Measurements from ENCODE around the gene PTPRD.

PTPRD gene

GRCh38 chr9:8473244-8474020 is 2139.4 kb downstream of the PTPRD start:
- Histone ChIP-seq H4K20me1 (ENCODE audit: insufficient read depth, low read length, poor library complexity, severe bottlenecking) (peaks cover 4% of the 10 kb centered on the region), H3K4me2 (ENCODE audit: low read depth, low read length, poor library complexity, severe bottlenecking) (no peak overlapping the region), H3K27me3 (ENCODE audit: insufficient read depth, low read length, poor library complexity, severe bottlenecking) (no peaks in the 10 kb centered on the region), H2AFZ (ENCODE audit: low read length) (no peak overlapping the region), H3K36me3 (ENCODE audit: insufficient read depth, low read length) (peaks cover 64% of the 10 kb centered on the region; the same call in 1 of the 2 replicates), H3K9ac (ENCODE audit: low read depth, low read length, poor library complexity, severe bottlenecking) (no peak overlapping the region), H3K9me2 (replicated peaks; ENCODE audit: low read depth, low read length) (no peaks in the 10 kb centered on the region), H3F3A (ENCODE audit: low read depth) (no peaks in the 10 kb centered on the region), H3K4me1 (ENCODE audit: insufficient read depth, low read length, poor library complexity, severe bottlenecking) (peaks cover 2% of the 10 kb centered on the region), H3K4me3 (ENCODE audit: low read length, poor library complexity, severe bottlenecking) (no peak overlapping the region), H3K79me2 (ENCODE audit: insufficient read depth, low read length) (no peaks in the 10 kb centered on the region), H3K9me3 (ENCODE audit: insufficient read depth, low read depth, low read length) (no peaks in the 10 kb centered on the region)
- no peak for TF ChIP-seq CTCF (conservative IDR thresholded peaks at IDR 0.05; ENCODE audit: low read length)
- no peak for TF ChIP-seq EZH2phosphoT487 (IDR thresholded peaks at IDR 0.05; ENCODE audit: borderline replicate concordance)

DNA sequence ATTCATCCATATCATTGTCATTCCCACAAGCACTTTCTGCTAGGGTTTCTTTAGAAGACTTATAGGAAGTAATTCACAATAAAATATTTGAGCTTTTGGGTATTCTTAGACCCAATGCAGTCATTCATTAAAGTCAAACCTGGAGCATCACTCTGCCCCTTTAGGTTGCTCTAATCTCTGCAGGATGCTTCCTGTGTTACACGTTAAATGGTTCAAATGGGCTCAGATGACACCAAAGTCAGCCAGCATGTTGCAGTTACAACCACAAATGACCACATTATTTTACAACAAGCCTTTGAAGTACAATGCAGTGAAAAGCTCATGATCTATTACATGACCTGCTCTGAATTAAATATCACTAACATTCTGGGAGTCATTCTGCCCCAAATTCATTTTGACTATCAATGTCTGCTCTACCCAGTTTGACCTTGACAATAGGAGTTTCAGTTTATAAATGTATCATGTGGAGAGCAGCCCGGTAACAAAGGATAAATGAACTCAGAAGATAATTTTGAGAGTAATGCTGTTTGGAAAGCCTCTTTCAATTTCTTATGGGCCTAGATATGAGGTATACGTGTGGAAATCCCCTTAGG is 2144.7 kb downstream of the PTPRD start:
- Histone ChIP-seq H3K4me1 (ENCODE audit: insufficient read depth, low read length, poor library complexity, severe bottlenecking) (peaks cover 7% of the 10 kb centered on the region), H3K79me2 (ENCODE audit: insufficient read depth, low read length) (no peaks in the 10 kb centered on the region), H3K4me2 (ENCODE audit: low read depth, low read length, poor library complexity, severe bottlenecking) (no peak overlapping the region), H3K27me3 (ENCODE audit: insufficient read depth, low read length, poor library complexity, severe bottlenecking) (no peaks in the 10 kb centered on the region), H4K20me1 (ENCODE audit: insufficient read depth, low read length, poor library complexity, severe bottlenecking) (peaks cover 12% of the 10 kb centered on the region), H3K36me3 (ENCODE audit: insufficient read depth, low read length) (peaks cover 63% of the 10 kb centered on the region), H3K9me3 (ENCODE audit: insufficient read depth, low read depth, low read length) (no peaks in the 10 kb centered on the region), H3K9me2 (replicated peaks; ENCODE audit: low read depth, low read length) (no peaks in the 10 kb centered on the region), H3F3A (ENCODE audit: low read depth) (peaks cover 4% of the 10 kb centered on the region; the same call in 1 of the 2 replicates), H2AFZ (ENCODE audit: low read length) (no peak overlapping the region), H3K9ac (ENCODE audit: low read depth, low read length, poor library complexity, severe bottlenecking) (no peak overlapping the region), H3K4me3 (ENCODE audit: low read length, poor library complexity, severe bottlenecking) (no peak overlapping the region)
- TF ChIP-seq CTCF (conservative IDR thresholded peaks at IDR 0.05; ENCODE audit: low read length) (no peak), EZH2phosphoT487 (IDR thresholded peaks at IDR 0.05; ENCODE audit: borderline replicate concordance) (no peak)

GRCh38 chr9:8457816-8458215 is 2155.0 kb downstream of the PTPRD start:
- Histone ChIP-seq H3K9me2 (replicated peaks; ENCODE audit: low read depth, low read length) (no peaks in the 10 kb centered on the region), H3K27me3 (ENCODE audit: insufficient read depth, low read length, poor library complexity, severe bottlenecking) (no peaks in the 10 kb centered on the region), H3K79me2 (ENCODE audit: insufficient read depth, low read length) (no peaks in the 10 kb centered on the region), H3K4me2 (ENCODE audit: low read depth, low read length, poor library complexity, severe bottlenecking) (no peak overlapping the region), H4K20me1 (ENCODE audit: insufficient read depth, low read length, poor library complexity, severe bottlenecking) (no peaks in the 10 kb centered on the region), H3F3A (ENCODE audit: low read depth) (no peaks in the 10 kb centered on the region), H3K4me3 (ENCODE audit: low read length, poor library complexity, severe bottlenecking) (no peak overlapping the region), H2AFZ (ENCODE audit: low read length) (no peak overlapping the region), H3K9ac (ENCODE audit: low read depth, low read length, poor library complexity, severe bottlenecking) (no peak overlapping the region), H3K36me3 (ENCODE audit: insufficient read depth, low read length) (peaks cover 69% of the 10 kb centered on the region), H3K9me3 (ENCODE audit: insufficient read depth, low read depth, low read length) (no peaks in the 10 kb centered on the region), H3K4me1 (ENCODE audit: insufficient read depth, low read length, poor library complexity, severe bottlenecking) (no peaks in the 10 kb centered on the region)
- TF ChIP-seq CTCF (conservative IDR thresholded peaks at IDR 0.05; ENCODE audit: low read length): no peak
- TF ChIP-seq EZH2phosphoT487 (IDR thresholded peaks at IDR 0.05; ENCODE audit: borderline replicate concordance): no peak

Measured in Loucy (cell line).